Activated CD8-positive, alpha-beta memory T cell treated with anti-CD3 and anti-CD28 coated beads, Interleukin-2, amount 10 ng/mL, durations not matched to agents 7 days and 5 days (primary cell): Measurements from ENCODE around the gene RABAC1. TPM values are rescaled to one million over a fixed set of nuclear protein-coding genes. Genes with fewer than 3 reads are reported as not detected.

Source experiments
- ATAC-seq: fragments of 150-1000 bp; cut with Tn5 transposase; one replicate; pipeline ENCODE4 v1.10.0; 2021; ENCODE audit warnings: moderate library complexity
- CTCF ChIA-PET: fragments of 350-600 bp; sonication (Branson Sonifier 250); formaldehyde crosslinking; loops from one replicate; lab custom pipeline; 2021; ENCODE audit warnings: antibody characterized with exemption; lab: Charles Lee
- DNase-seq: peaks from one replicate; pipeline ENCODE4 v3.0.0-alpha.2; 2020
- H3K27ac Mint-ChIP-seq: one replicate; pipeline ENCODE4 v1.8.0; 2021; ENCODE audit warnings: mild to moderate bottlenecking, mixed read lengths
- H3K27me3 Mint-ChIP-seq: one replicate; pipeline ENCODE4 v1.8.0; 2021; ENCODE audit warnings: mixed read lengths
- H3K36me3 Mint-ChIP-seq: one replicate; pipeline ENCODE4 v1.8.0; 2021; ENCODE audit warnings: mild to moderate bottlenecking, mixed read lengths
- H3K4me1 Mint-ChIP-seq: one replicate; pipeline ENCODE4 v1.8.0; 2021; ENCODE audit warnings: mixed read lengths
- H3K4me3 Mint-ChIP-seq: one replicate; pipeline ENCODE4 v1.8.0; 2021; ENCODE audit warnings: mild to moderate bottlenecking, moderate library complexity, mixed read lengths
- H3K9me3 Mint-ChIP-seq: one replicate; pipeline ENCODE4 v1.8.0; 2022; ENCODE audit warnings: low read depth, mixed read lengths
- total RNA-seq, 2 experiments: library from RNA; stranded (reverse); gene quantifications; one replicate each; pipeline ENCODE4 v1.2.3, GENCODE V29; 2021

The RABAC1 gene
- total RNA-seq, 2 experiments from 2014 or later, result 81.3 to 93.9 TPM

GRCh38 chr19:41927497-41928192 lies 31.5 kb downstream of the RABAC1 start:
- Mint-ChIP-seq H3K4me3 (peak overlapping the region; percentile 85), H3K27ac (no peak overlapping the region), H3K4me1 (peaks cover 16% of the 10 kb centered on the region), H3K36me3 (no peaks in the 10 kb centered on the region), H3K27me3 (peaks cover 29% of the 10 kb centered on the region), H3K9me3 (no peaks in the 10 kb centered on the region)
- DNase-seq (peak; percentile 46), ATAC-seq (peak; percentile 46)
- CTCF ChIA-PET, result interaction anchor here (1.0 kb wide), 3 partner anchors 18 to 53 kb away, joined by 3 to 8 read pairs (median 4); no protein-coding TSS in a partner anchor

GRCh38 chr19:41926763-41927496 lies 32.2 kb downstream of the RABAC1 start:
- Mint-ChIP-seq H3K27ac (no peak overlapping the region), H3K27me3 (peaks cover 32% of the 10 kb centered on the region), H3K4me3 (no peak overlapping the region), H3K9me3 (no peaks in the 10 kb centered on the region), H3K36me3 (no peaks in the 10 kb centered on the region), H3K4me1 (peaks cover 16% of the 10 kb centered on the region)
- CTCF ChIA-PET, result interaction anchor here (1.0 kb wide), 1 partner anchor 19 kb away, joined by 3 read pairs; no protein-coding TSS in a partner anchor
- no peak for ATAC-seq
- DNase-seq, result no peak

GRCh38 chr19:41926028-41926762 lies 32.9 kb downstream of the RABAC1 start:
- CTCF ChIA-PET, result no interaction called here
- DNase-seq, result no peak
- no peaks in the 10 kb centered on the region for H3K9me3 Mint-ChIP-seq
- H3K36me3 Mint-ChIP-seq, result no peaks in the 10 kb centered on the region
- H3K4me1 Mint-ChIP-seq, result peaks cover 19% of the 10 kb centered on the region
- H3K27me3 Mint-ChIP-seq, result peaks cover 33% of the 10 kb centered on the region
- ATAC-seq, result no peak
- no peak overlapping the region for H3K4me3 Mint-ChIP-seq
- H3K27ac Mint-ChIP-seq, result no peak overlapping the region

GRCh38 chr19:41925208-41926003 lies 33.7 kb downstream of the RABAC1 start:
- Mint-ChIP-seq H3K36me3 (no peaks in the 10 kb centered on the region), H3K4me1 (peaks cover 19% of the 10 kb centered on the region), H3K27me3 (peaks cover 27% of the 10 kb centered on the region), H3K4me3 (no peak overlapping the region), H3K27ac (no peak overlapping the region), H3K9me3 (no peaks in the 10 kb centered on the region)
- ATAC-seq (no peak), DNase-seq (no peak)
- CTCF ChIA-PET, result no interaction called here

- no peaks in the 10 kb centered on the region for H3K36me3 Mint-ChIP-seq
- H3K4me1 Mint-ChIP-seq, result peaks cover 16% of the 10 kb centered on the region
- peaks cover 19% of the 10 kb centered on the region for H3K27me3 Mint-ChIP-seq
- CTCF ChIA-PET, result no interaction called here
- no peak for DNase-seq
- no peak overlapping the region for H3K27ac Mint-ChIP-seq
- H3K9me3 Mint-ChIP-seq, result no peaks in the 10 kb centered on the region
- H3K4me3 Mint-ChIP-seq, result no peak overlapping the region
- no peak for ATAC-seq
Observed at GRCh38 chr19:41924151-41925145, 34.7 kb downstream of the RABAC1 start.

- H3K4me3 Mint-ChIP-seq, result no peak overlapping the region
- peaks cover 9% of the 10 kb centered on the region for H3K4me1 Mint-ChIP-seq
- H3K9me3 Mint-ChIP-seq, result no peaks in the 10 kb centered on the region
- no peak for DNase-seq
- H3K27ac Mint-ChIP-seq, result no peak overlapping the region
- peaks cover 13% of the 10 kb centered on the region for H3K27me3 Mint-ChIP-seq
- CTCF ChIA-PET, result no interaction called here
- ATAC-seq, result no peak
- no peaks in the 10 kb centered on the region for H3K36me3 Mint-ChIP-seq
Observed at GRCh38 chr19:41923045-41923788, 35.9 kb downstream of the RABAC1 start.

- ATAC-seq (no peak), DNase-seq (no peak)
- Mint-ChIP-seq H3K9me3 (no peaks in the 10 kb centered on the region), H3K36me3 (no peaks in the 10 kb centered on the region), H3K4me1 (peaks cover 7% of the 10 kb centered on the region), H3K27ac (no peak overlapping the region), H3K4me3 (no peak overlapping the region), H3K27me3 (peaks cover 13% of the 10 kb centered on the region)
- CTCF ChIA-PET, result interaction anchor here (1.1 kb wide), 1 partner anchor 29 kb away, joined by 3 read pairs; no protein-coding TSS in a partner anchor
Observed at GRCh38 chr19:41922585-41922984, 36.5 kb downstream of the RABAC1 start.

- Mint-ChIP-seq H3K4me1 (peaks cover 7% of the 10 kb centered on the region), H3K27me3 (peaks cover 13% of the 10 kb centered on the region), H3K9me3 (no peaks in the 10 kb centered on the region), H3K36me3 (no peaks in the 10 kb centered on the region), H3K27ac (no peak overlapping the region), H3K4me3 (no peak overlapping the region)
- CTCF ChIA-PET, result interaction anchor here (1.1 kb wide), 1 partner anchor 29 kb away, joined by 3 read pairs; no protein-coding TSS in a partner anchor
- DNase-seq (no peak), ATAC-seq (no peak)
Observed at GRCh38 chr19:41921577-41922576, 37.2 kb downstream of the RABAC1 start.

GRCh38 chr19:41920882-41921576 lies 38.1 kb downstream of the RABAC1 start:
- Mint-ChIP-seq H3K27me3 (peaks cover 13% of the 10 kb centered on the region), H3K4me3 (no peak overlapping the region), H3K36me3 (no peaks in the 10 kb centered on the region), H3K4me1 (peaks cover 7% of the 10 kb centered on the region), H3K9me3 (no peaks in the 10 kb centered on the region), H3K27ac (no peak overlapping the region)
- ATAC-seq (no peak), DNase-seq (no peak)
- CTCF ChIA-PET, result interaction anchor here (1.1 kb wide), 1 partner anchor 30 kb away, joined by 3 read pairs; no protein-coding TSS in a partner anchor
